Endometrial microvascular endothelial cells (primary cell): ENCODE data around the gene PRM2. TPM values are rescaled to one million over a fixed set of nuclear protein-coding genes. Genes with fewer than 3 reads are reported as not detected.
"Not testable (repeated sequence)": the region's sequence is repeated elsewhere in the genome, so short reads cannot be mapped to it uniquely, and the experiment has no call there.

Experiments
- in situ Hi-C: cut with HindIII; loops from 2 replicates; pipeline ENCODE4 v1.10.0; 2017; ENCODE audit warnings: low sequenced_read_pairs, low pct_unique_long_range_greater_than_20kb; ENCODE audit errors: inconsistent ontology term
- total RNA-seq: library from RNA; depleted of rRNA; stranded (reverse); fragments of >200 nt; gene quantifications from one replicate; pipeline ENCODE4 v1.2.3, GENCODE V29; 2015; ENCODE audit errors: inconsistent ontology term

Gene PRM2
- total RNA-seq, 1 donor from 2014 or later = not detected

DNA sequence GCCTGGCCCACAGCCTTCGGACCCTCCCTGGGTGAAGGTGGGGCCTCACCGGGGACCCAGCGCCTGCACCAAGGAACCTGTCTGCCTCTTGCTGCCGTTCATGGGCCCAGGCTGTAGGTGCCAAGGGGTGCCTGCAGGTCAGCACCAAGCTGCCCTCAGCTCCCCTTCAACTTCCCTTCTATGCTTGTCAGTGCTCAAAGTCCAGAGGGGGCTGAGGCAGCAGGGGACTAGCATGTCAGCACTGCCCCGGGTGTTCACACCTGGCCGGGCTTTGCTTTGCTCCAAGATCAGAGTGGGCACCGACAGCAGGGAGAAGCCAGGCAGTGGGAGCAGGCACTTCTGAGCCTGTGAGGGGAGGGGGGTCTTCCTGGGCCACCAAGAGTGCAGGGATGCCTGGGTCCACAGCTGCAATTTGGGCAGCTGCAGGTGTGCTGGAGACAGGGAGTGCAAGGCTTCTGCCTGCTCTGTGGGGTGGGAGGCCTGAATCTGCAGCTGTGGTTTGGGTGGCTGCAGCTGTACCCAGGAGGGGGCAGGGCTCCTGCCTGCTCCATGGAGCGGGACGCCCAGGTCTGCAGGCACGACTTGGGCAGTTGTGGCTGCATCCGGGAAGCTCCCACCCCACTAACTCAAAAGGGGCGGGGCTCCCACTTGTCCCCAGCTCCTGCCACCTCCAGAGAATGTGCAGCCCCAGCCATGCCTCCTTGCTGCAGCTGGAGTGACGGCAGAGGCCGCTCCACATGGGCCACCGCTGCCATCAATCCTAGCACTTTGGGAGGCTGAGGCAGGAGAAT is 32.4 kb upstream of the PRM2 start:
- in situ Hi-C loops = no loop called here

GRCh38 chr16:11307639-11308492 is 31.6 kb upstream of the PRM2 start:
- in situ Hi-C loops = no loop called here

GRCh38 chr16:11306997-11307638 is 30.8 kb upstream of the PRM2 start:
- in situ Hi-C loops = no loop called here

- in situ Hi-C loops = no loop called here
These were observed 30.1 kb upstream of the PRM2 start for GRCh38 chr16:11306381-11306780.

GRCh38 chr16:11303405-11304138 is 27.3 kb upstream of the PRM2 start:
- in situ Hi-C loops = no loop called here

DNA sequence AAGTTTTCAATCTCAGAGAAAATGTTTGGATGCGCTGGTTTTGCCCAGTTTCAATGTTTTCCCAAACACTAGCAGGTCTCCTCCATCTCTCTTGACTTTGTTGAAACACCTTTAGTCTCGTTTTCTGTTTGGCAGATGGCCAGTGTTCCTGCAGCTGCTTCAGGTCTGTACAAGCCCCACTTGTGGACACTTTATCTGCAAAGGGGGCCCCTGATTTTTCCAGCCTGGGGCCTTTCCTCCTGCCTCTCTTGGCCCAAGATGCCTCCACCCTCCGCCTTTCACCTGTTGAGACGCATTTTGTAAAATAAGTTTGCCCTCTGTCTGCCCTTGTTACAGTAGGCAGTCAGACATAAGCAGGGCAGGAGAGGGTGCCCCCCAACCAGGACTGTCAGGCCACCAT is 26.7 kb upstream of the PRM2 start:
- in situ Hi-C loops = no loop called here

DNA sequence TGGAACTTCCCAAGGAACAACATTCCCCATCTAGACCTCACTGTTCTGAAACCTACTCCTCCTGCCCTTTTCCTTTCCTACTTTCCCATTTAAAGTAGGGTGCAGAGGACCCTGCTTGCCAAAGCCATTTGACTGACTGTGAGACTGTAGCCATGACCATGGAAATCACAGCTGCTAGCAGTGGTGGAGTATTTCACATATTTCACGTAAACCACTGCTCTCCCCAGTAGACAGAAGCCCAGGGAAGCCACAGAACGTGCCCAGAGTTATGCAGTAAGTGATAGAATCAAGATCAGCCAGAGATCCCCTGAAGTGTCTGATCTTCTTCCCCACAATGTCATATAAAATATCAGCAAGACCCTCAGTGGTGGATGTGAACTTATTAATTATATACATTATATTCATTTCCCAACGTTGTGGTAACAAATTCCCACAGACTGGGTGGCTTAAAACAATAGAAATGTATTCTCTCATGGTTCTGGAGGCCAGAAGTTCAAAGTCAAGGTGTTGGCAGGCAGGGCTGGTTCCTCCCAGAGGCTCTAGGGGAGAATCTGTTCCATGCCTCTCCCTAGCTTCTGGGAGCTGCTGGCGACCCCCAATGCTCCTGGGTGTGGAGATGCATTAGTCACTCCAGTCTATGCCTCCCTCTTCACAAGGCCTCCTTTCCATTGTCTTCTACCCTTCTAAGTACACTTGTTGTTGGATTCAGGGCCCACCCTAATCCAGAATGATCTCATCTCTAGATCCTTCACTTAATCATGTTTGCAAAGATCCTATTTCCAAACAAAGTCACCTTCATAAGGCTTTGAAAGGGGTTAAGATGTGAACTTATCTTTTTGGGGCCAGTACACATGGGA is 25.6 kb upstream of the PRM2 start:
- in situ Hi-C loops = no loop called here

DNA sequence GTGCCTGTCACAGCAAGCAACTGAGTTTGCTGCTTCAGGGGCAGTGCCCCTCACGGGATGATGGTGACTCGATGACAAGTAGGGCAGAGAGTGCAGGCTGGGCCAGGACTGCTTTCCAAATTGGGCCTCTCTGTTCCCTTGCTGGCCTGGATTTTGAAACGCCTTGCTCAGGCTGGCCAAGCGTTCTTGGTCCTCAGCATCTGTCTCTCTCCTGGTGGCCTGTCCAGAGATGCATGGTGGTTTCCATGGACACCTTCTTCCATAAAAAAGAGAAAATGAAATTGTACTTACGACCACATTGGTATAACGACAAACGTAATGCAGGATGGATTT is 24.2 kb upstream of the PRM2 start:
- in situ Hi-C loops = no loop called here

- in situ Hi-C loops = no loop called here
These were observed 23.7 kb upstream of the PRM2 start for GRCh38 chr16:11299865-11300559.

- in situ Hi-C loops = not testable (repeated sequence)
These were observed 22.8 kb upstream of the PRM2 start for GRCh38 chr16:11298950-11299547.

- in situ Hi-C loops = no loop called here
These were observed 22.0 kb upstream of the PRM2 start for GRCh38 chr16:11298143-11298900.

DNA sequence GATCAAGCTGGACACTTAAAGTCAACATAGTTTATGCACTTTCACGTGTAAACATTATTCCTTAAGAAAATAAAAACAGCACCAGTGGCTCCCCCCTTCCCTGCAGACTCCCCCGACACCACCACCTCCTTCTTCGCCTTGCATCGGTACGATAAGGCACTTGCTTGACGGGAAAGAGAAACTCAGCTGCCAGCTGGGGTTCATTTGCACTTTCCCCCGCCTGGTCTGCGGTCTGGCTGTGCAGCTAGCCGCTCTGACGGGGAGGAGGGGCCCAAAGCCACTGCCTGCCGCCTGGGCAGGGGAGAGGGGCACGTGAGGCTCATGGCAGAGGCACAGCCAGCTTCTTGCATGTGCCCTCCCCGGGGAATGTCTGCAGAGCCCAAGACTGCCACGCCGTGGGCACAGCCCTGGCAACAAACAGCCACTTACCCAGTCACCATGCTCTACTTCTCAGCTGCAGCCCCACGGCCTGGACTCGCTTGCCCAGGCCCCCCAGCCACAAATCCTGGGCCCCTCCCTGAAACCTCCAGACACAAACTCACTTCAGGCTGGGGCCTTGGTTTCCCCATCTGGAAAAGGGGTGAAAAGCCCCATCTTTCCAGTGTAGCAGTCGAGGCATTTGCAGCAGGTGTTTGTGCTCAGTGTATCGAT is 21.3 kb upstream of the PRM2 start:
- in situ Hi-C loops = no loop called here

GRCh38 chr16:11296706-11297491 is 20.6 kb upstream of the PRM2 start:
- in situ Hi-C loops = no loop called here

GRCh38 chr16:11296351-11296705 is 20.0 kb upstream of the PRM2 start:
- in situ Hi-C loops = no loop called here

DNA sequence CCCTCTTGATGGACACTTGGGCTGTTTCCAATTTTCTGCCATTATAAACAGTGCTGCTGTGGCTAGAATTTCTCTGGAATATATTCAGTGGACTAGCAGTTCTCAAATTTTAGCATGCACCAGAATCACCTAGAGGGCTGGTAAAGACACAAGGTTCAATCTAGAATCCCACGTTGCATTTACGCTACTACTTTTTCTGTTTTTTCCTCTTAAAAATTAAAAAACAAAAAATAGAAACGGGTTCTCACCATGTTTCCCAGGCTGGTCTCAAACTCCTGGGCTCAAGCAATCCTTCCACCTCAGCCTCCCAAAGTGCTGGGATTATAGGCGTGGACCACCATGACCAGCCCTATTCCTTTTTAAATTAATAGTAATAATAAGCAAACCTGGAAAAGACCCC is 19.4 kb upstream of the PRM2 start:
- in situ Hi-C loops = no loop called here
